AG04450 (cell line): ENCODE data around the gene KCNJ6. TPM values are rescaled to one million over a fixed set of nuclear protein-coding genes. Genes with fewer than 3 reads are reported as not detected.

Experiments
- CTCF ChIA-PET: fragments of 300-600, 350-600 bp; formaldehyde crosslinking; extraction: SDS; loops from one replicate; lab custom pipeline; 2022; ENCODE audit warnings: antibody characterized with exemption, inconsistent platforms; lab: Charles Lee
- POLR2A ChIA-PET: fragments of 350-600 bp; formaldehyde crosslinking; extraction: SDS; loops from one replicate; lab custom pipeline; 2021; ENCODE audit warnings: antibody characterized with exemption, inconsistent platforms; lab: Yijun Ruan, JAX
- DNase-seq: peaks from one replicate; pipeline ENCODE4 v3.0.0-alpha.2; 2011; ENCODE audit warnings: low read depth, low spot score
- H3K27ac ChIP-seq: one replicate; pipeline ENCODE4 v1.5.1; 2012; ENCODE audit warnings: low read depth, low read length, control low read depth
- H3K27me3 ChIP-seq: one replicate; pipeline ENCODE4 v1.6.0; 2012; ENCODE audit warnings: low read length; ENCODE audit not compliant: control insufficient read depth, insufficient read depth
- H3K4me3 ChIP-seq: 2 replicates; pipeline ENCODE4 v1.5.1; 2011; ENCODE audit warnings: mild to moderate bottlenecking, low read depth, low read length, control low read depth
- H3K9me3 ChIP-seq: 2 replicates; pipeline ENCODE4 v1.5.1; 2012; ENCODE audit warnings: low read length; ENCODE audit not compliant: control insufficient read depth, insufficient read depth
- CTCF ChIP-seq: IDR thresholded peaks from 2 replicates; pipeline ENCODE4 v1.5.1; 2011; ENCODE audit warnings: low read depth, low read length, control low read depth, inconsistent platforms
- polyA plus RNA-seq: library from polyadenylated mRNA; depleted of rRNA; stranded (reverse); fragments of >200 nt; gene quantifications from 2 replicates; pipeline ENCODE4 v1.2.3, GENCODE V29; 2011

Gene KCNJ6
- polyA plus RNA-seq, 1 experiment, result 0.02 TPM

GRCh38 chr21:37908691-37909090 is 7.6 kb downstream of the KCNJ6 start:
- peaks cover 11% of the 10 kb centered on the region for H3K27me3 ChIP-seq
- no peak overlapping the region for H3K27ac ChIP-seq
- DNase-seq, result no peak
- no peak for TF ChIP-seq CTCF
- H3K9me3 ChIP-seq, result no peaks in the 10 kb centered on the region
- no peak overlapping the region for H3K4me3 ChIP-seq
- POLR2A ChIA-PET, result no interaction called here
- CTCF ChIA-PET, result no interaction called here

GRCh38 chr21:37907076-37907475 is 9.2 kb downstream of the KCNJ6 start:
- ChIA-PET CTCF (interaction anchor here (1.1 kb wide), 1 partner anchor 194 kb away, joined by 3 read pairs; no protein-coding TSS in a partner anchor), POLR2A (no interaction called here)
- no peak for DNase-seq
- no peak overlapping the region for H3K27ac ChIP-seq
- peaks cover 5% of the 10 kb centered on the region for H3K27me3 ChIP-seq
- H3K9me3 ChIP-seq, result no peaks in the 10 kb centered on the region
- no peak for TF ChIP-seq CTCF
- H3K4me3 ChIP-seq, result no peak overlapping the region

GRCh38 chr21:37905291-37905690 is 11.0 kb downstream of the KCNJ6 start:
- Histone ChIP-seq H3K4me3 (no peak overlapping the region), H3K9me3 (no peaks in the 10 kb centered on the region), H3K27ac (no peak overlapping the region), H3K27me3 (peaks cover 7% of the 10 kb centered on the region)
- TF ChIP-seq CTCF, result no peak
- POLR2A ChIA-PET, result no interaction called here
- no peak for DNase-seq
- CTCF ChIA-PET, result interaction anchor here (1.4 to 1.9 kb wide), 2 partner anchors 194 to 231 kb away, joined by 3 to 5 read pairs; no protein-coding TSS in a partner anchor

GRCh38 chr21:37904856-37905255 is 11.4 kb downstream of the KCNJ6 start:
- TF ChIP-seq CTCF, result no peak
- CTCF ChIA-PET, result interaction anchor here (1.9 kb wide), 1 partner anchor 193 kb away, joined by 5 read pairs; no protein-coding TSS in a partner anchor
- peaks cover 7% of the 10 kb centered on the region for H3K27me3 ChIP-seq
- no peak for DNase-seq
- H3K27ac ChIP-seq, result no peak overlapping the region
- H3K9me3 ChIP-seq, result no peaks in the 10 kb centered on the region
- POLR2A ChIA-PET, result no interaction called here
- H3K4me3 ChIP-seq, result no peak overlapping the region

GRCh38 chr21:37903396-37903795 is 12.9 kb downstream of the KCNJ6 start:
- H3K9me3 ChIP-seq, result no peaks in the 10 kb centered on the region
- TF ChIP-seq CTCF, result no peak
- DNase-seq, result no peak
- H3K27ac ChIP-seq, result no peak overlapping the region
- POLR2A ChIA-PET, result no interaction called here
- CTCF ChIA-PET, result interaction anchor here (0.5 kb wide), 1 partner anchor 168 kb away, joined by 9 read pairs; no protein-coding TSS in a partner anchor
- peaks cover 15% of the 10 kb centered on the region for H3K27me3 ChIP-seq
- H3K4me3 ChIP-seq, result no peak overlapping the region
